Activated CD4-positive, alpha-beta memory T cell treated with anti-CD3 and anti-CD28 coated beads for 36 hours (primary cell): ENCODE measurements around the gene PEMT. TPM values are rescaled to one million over a fixed set of nuclear protein-coding genes. Genes with fewer than 3 reads are reported as not detected.
"Not testable (repeated sequence)": the region's sequence is repeated elsewhere in the genome, so short reads cannot be mapped to it uniquely, and the experiment has no call there.

Experiments used
- CTCF ChIA-PET: fragments of 350-600 bp; sonication (Branson Sonifier 250); formaldehyde crosslinking; loops from one replicate; lab custom pipeline; 2021; ENCODE audit warnings: antibody characterized with exemption, inconsistent platforms; lab: Charles Lee
- POLR2A ChIA-PET: fragments of 350-600 bp; sonication (Branson Sonifier 250); formaldehyde crosslinking; loops from one replicate; lab custom pipeline; 2021; ENCODE audit warnings: antibody characterized with exemption; lab: Charles Lee
- DNase-seq: peaks from one replicate; pipeline ENCODE4 v3.0.0-alpha.2; 2020
- H3K27ac Mint-ChIP-seq: one replicate; pipeline ENCODE4 v1.8.0; 2021; ENCODE audit warnings: mixed read lengths
- H3K27me3 Mint-ChIP-seq: one replicate; pipeline ENCODE4 v1.8.0; 2021; ENCODE audit warnings: mixed read lengths
- H3K36me3 Mint-ChIP-seq: one replicate; pipeline ENCODE4 v1.8.0; 2021; ENCODE audit warnings: mixed read lengths
- H3K4me1 Mint-ChIP-seq: one replicate; pipeline ENCODE4 v1.8.0; 2021; ENCODE audit warnings: low read depth, mixed read lengths
- H3K4me3 Mint-ChIP-seq: one replicate; pipeline ENCODE4 v1.8.0; 2021; ENCODE audit warnings: mild to moderate bottlenecking, mixed read lengths
- H3K9me3 Mint-ChIP-seq: one replicate; pipeline ENCODE4 v1.8.0; 2021; ENCODE audit warnings: mixed read lengths
- intact Hi-C: fragments of 100-400 bp; cut with micrococcal nuclease; formaldehyde crosslinking; loops from one replicate; pipeline ENCODE4 v1.15.1; 2023
- total RNA-seq, 2 experiments: library from RNA; stranded (reverse); gene quantifications; one replicate each; pipeline ENCODE4 v1.2.3, GENCODE V29; 2021

Gene PEMT
- total RNA-seq, 2 experiments from 2014 or later: 38.3 to 41.1 TPM

GRCh38 chr17:17492085-17492484 lies 99.4 kb downstream of the PEMT start:
- DNase-seq: no peak
- no peak overlapping the region for H3K4me3 Mint-ChIP-seq
- H3K9me3 Mint-ChIP-seq: no peaks in the 10 kb centered on the region
- no peak overlapping the region for H3K27ac Mint-ChIP-seq
- ChIA-PET CTCF (interaction anchor here (1.7 kb wide), 1 partner anchor 149 kb away, joined by 5 read pairs; no protein-coding TSS in a partner anchor), POLR2A (no interaction called here)
- peaks cover 18% of the 10 kb centered on the region for H3K4me1 Mint-ChIP-seq
- intact Hi-C loops: no loop called here
- peaks cover 7% of the 10 kb centered on the region for H3K27me3 Mint-ChIP-seq
- H3K36me3 Mint-ChIP-seq: peaks cover 18% of the 10 kb centered on the region

GRCh38 chr17:17491546-17491988 lies 99.9 kb downstream of the PEMT start:
- DNase-seq: no peak
- Mint-ChIP-seq H3K27ac (no peak overlapping the region), H3K36me3 (peaks cover 20% of the 10 kb centered on the region), H3K27me3 (peaks cover 7% of the 10 kb centered on the region), H3K4me1 (peaks cover 18% of the 10 kb centered on the region), H3K4me3 (no peak overlapping the region), H3K9me3 (no peaks in the 10 kb centered on the region)
- ChIA-PET CTCF (interaction anchor here (1.7 kb wide), 1 partner anchor 150 kb away, joined by 5 read pairs; no protein-coding TSS in a partner anchor), POLR2A (no interaction called here)
- intact Hi-C loops: no loop called here

GRCh38 chr17:17491031-17491471 lies 100.5 kb downstream of the PEMT start:
- H3K27ac Mint-ChIP-seq: no peak overlapping the region
- peaks cover 18% of the 10 kb centered on the region for H3K4me1 Mint-ChIP-seq
- H3K9me3 Mint-ChIP-seq: no peaks in the 10 kb centered on the region
- POLR2A ChIA-PET: no interaction called here
- intact Hi-C loops: no loop called here
- no peak overlapping the region for H3K4me3 Mint-ChIP-seq
- peaks cover 7% of the 10 kb centered on the region for H3K27me3 Mint-ChIP-seq
- no peak for DNase-seq
- peaks cover 20% of the 10 kb centered on the region for H3K36me3 Mint-ChIP-seq
- CTCF ChIA-PET: interaction anchor here (1.7 kb wide), 1 partner anchor 150 kb away, joined by 5 read pairs; no protein-coding TSS in a partner anchor

GRCh38 chr17:17487998-17488397 lies 103.5 kb downstream of the PEMT start:
- H3K27me3 Mint-ChIP-seq: no peaks in the 10 kb centered on the region
- CTCF ChIA-PET: no interaction called here
- peaks cover 24% of the 10 kb centered on the region for H3K4me1 Mint-ChIP-seq
- intact Hi-C loops: no loop called here
- H3K27ac Mint-ChIP-seq: no peak overlapping the region
- no peak for DNase-seq
- peaks cover 26% of the 10 kb centered on the region for H3K36me3 Mint-ChIP-seq
- no peak overlapping the region for H3K4me3 Mint-ChIP-seq
- POLR2A ChIA-PET: no interaction called here
- H3K9me3 Mint-ChIP-seq: no peaks in the 10 kb centered on the region

GRCh38 chr17:17486416-17486815 lies 105.1 kb downstream of the PEMT start:
- H3K9me3 Mint-ChIP-seq, H3K27me3 Mint-ChIP-seq, H3K4me3 Mint-ChIP-seq, POLR2A ChIA-PET, intact Hi-C loops, DNase-seq, H3K27ac Mint-ChIP-seq: not testable (repeated sequence)
- H3K4me1 Mint-ChIP-seq: peaks cover 38% of the 10 kb centered on the region
- H3K36me3 Mint-ChIP-seq: peaks cover 23% of the 10 kb centered on the region
- CTCF ChIA-PET: interaction anchor here (1.0 kb wide), 1 partner anchor 10 kb away, joined by 4 read pairs; no protein-coding TSS in a partner anchor

GRCh38 chr17:17485420-17485819 lies 106.1 kb downstream of the PEMT start:
- Mint-ChIP-seq H3K36me3 (peaks cover 23% of the 10 kb centered on the region), H3K9me3 (no peaks in the 10 kb centered on the region), H3K27me3 (no peaks in the 10 kb centered on the region), H3K4me3 (no peak overlapping the region), H3K27ac (no peak overlapping the region), H3K4me1 (peaks cover 47% of the 10 kb centered on the region)
- intact Hi-C loops: no loop called here
- ChIA-PET CTCF (interaction anchor here (2.4 kb wide), 1 partner anchor 11 kb away, joined by 14 read pairs; the partner anchor contains the start of gene RASD1), POLR2A (no interaction called here)
- DNase-seq: no peak

GRCh38 chr17:17484451-17484899 lies 107.0 kb downstream of the PEMT start:
- Mint-ChIP-seq H3K9me3 (no peaks in the 10 kb centered on the region), H3K4me1 (peaks cover 56% of the 10 kb centered on the region), H3K27me3 (no peaks in the 10 kb centered on the region), H3K4me3 (no peak overlapping the region), H3K36me3 (peaks cover 22% of the 10 kb centered on the region), H3K27ac (peak overlapping the region; percentile 81)
- POLR2A ChIA-PET: no interaction called here
- peak; percentile 82 for DNase-seq
- CTCF ChIA-PET: interaction anchor here (2.4 kb wide), 1 partner anchor 12 kb away, joined by 14 read pairs; the partner anchor contains the start of gene RASD1
- intact Hi-C loops: no loop called here

GRCh38 chr17:17481860-17482259 lies 109.6 kb downstream of the PEMT start:
- CTCF ChIA-PET: interaction anchor here (2.3 kb wide), 1 partner anchor 15 kb away, joined by 13 read pairs; the partner anchor contains the start of gene RASD1
- H3K4me1 Mint-ChIP-seq: peaks cover 67% of the 10 kb centered on the region
- H3K36me3 Mint-ChIP-seq: peaks cover 7% of the 10 kb centered on the region
- no peak overlapping the region for H3K4me3 Mint-ChIP-seq
- no peaks in the 10 kb centered on the region for H3K9me3 Mint-ChIP-seq
- H3K27ac Mint-ChIP-seq: no peak overlapping the region
- POLR2A ChIA-PET: no interaction called here
- intact Hi-C loops: no loop called here
- no peaks in the 10 kb centered on the region for H3K27me3 Mint-ChIP-seq
- no peak for DNase-seq

GRCh38 chr17:17480593-17481148 lies 110.8 kb downstream of the PEMT start:
- POLR2A ChIA-PET: no interaction called here
- Mint-ChIP-seq H3K36me3 (peaks cover 7% of the 10 kb centered on the region), H3K4me1 (peaks cover 71% of the 10 kb centered on the region), H3K4me3 (no peak overlapping the region), H3K9me3 (no peaks in the 10 kb centered on the region), H3K27ac (peak overlapping the region; percentile 84), H3K27me3 (no peaks in the 10 kb centered on the region)
- CTCF ChIA-PET: interaction anchor here (1.3 to 2.3 kb wide), 2 partner anchors 16 to 126 kb away, joined by 6 to 13 read pairs; partner anchors contain the start of gene RASD1
- no peak for DNase-seq
- intact Hi-C loops: no loop called here

GRCh38 chr17:17479209-17479608 lies 112.3 kb downstream of the PEMT start:
- CTCF ChIA-PET: no interaction called here
- intact Hi-C loops: loop anchor here (5.0 kb wide), 1 partner anchor 113 kb away; the partner anchor contains the start of gene PEMT

GRCh38 chr17:17476865-17477467 lies 114.5 kb downstream of the PEMT start, which contains the start of gene MED9:
TSS of gene MED9 (plus strand) at chr17:17477000. CDS start at chr17:17477042, 42 bp downstream.
- peaks cover 48% of the 10 kb centered on the region for H3K4me1 Mint-ChIP-seq
- CTCF ChIA-PET: interaction anchor here (1.3 kb wide), 1 partner anchor 20 kb away, joined by 4 read pairs; no protein-coding TSS in a partner anchor

More at GRCh38 chr17:17479209-17479608, 112.3 kb downstream of the PEMT start:
- POLR2A ChIA-PET: no interaction called here
- H3K9me3 Mint-ChIP-seq: no peaks in the 10 kb centered on the region
- H3K4me3 Mint-ChIP-seq: no peak overlapping the region
- DNase-seq: no peak
- H3K4me1 Mint-ChIP-seq: peaks cover 62% of the 10 kb centered on the region
- H3K27me3 Mint-ChIP-seq: no peaks in the 10 kb centered on the region
- peaks cover 2% of the 10 kb centered on the region for H3K36me3 Mint-ChIP-seq
- no peak overlapping the region for H3K27ac Mint-ChIP-seq

GRCh38 chr17:17474341-17474740 lies 117.2 kb downstream of the PEMT start:
- Mint-ChIP-seq H3K36me3 (no peaks in the 10 kb centered on the region), H3K4me1 (peaks cover 26% of the 10 kb centered on the region), H3K27ac (no peak overlapping the region), H3K4me3 (no peak overlapping the region), H3K9me3 (no peaks in the 10 kb centered on the region), H3K27me3 (peaks cover 2% of the 10 kb centered on the region)
- intact Hi-C loops: no loop called here
- CTCF ChIA-PET: interaction anchor here (0.7 to 0.9 kb wide), 2 partner anchors 23 to 117 kb away, joined by 3 read pairs; partner anchors contain the start of gene PEMT
- POLR2A ChIA-PET: no interaction called here
- DNase-seq: no peak

More at GRCh38 chr17:17476865-17477467, 114.5 kb downstream of the PEMT start, which contains the start of gene MED9:
- Mint-ChIP-seq H3K4me3 (peak within 1 kb of the TSS; percentile 91), H3K9me3 (no peaks in the 10 kb centered on the region), H3K36me3 (peaks cover 2% of the 10 kb centered on the region), H3K27me3 (no peaks in the 10 kb centered on the region), H3K27ac (peak within 1 kb of the TSS; percentile 80)
- intact Hi-C loops: loop anchor here (2.0 to 5.0 kb wide), 2 partner anchors 20 to 115 kb away; partner anchors contain the start of genes PEMT and RASD1
- POLR2A ChIA-PET: no interaction called here
- DNase-seq: peak; percentile 96
